K562 (cell line): Measurements from ENCODE around the gene LY6G6D. TPM values are rescaled to one million over a fixed set of nuclear protein-coding genes. Genes with fewer than 3 reads are reported as not detected.

Experiments used
- CXXC5 ChIP-seq: fragments of 250-450 bp; sonication (Bioruptor Pico); IDR thresholded peaks from 2 replicates; pipeline ENCODE4 v1.8.0; 2022; ENCODE audit warnings: inconsistent platforms, mild to moderate bottlenecking, moderate library complexity
- ETV6 ChIP-seq, 3 experiments: fragments of 150-350 bp in 1 of 3; sonication (generic) in 1 of 3; formaldehyde crosslinking in 1 of 3; IDR thresholded peaks; 2 replicates each; pipeline versions ENCODE4 v1.6.1 to v1.8.0; 2014 to 2022; ENCODE audit warnings: borderline replicate concordance in 2 of 3, low read depth in 2 of 3, antibody characterized with exemption in 1 of 3, low read length in 1 of 3, mild to moderate bottlenecking in 1 of 3, missing genetic modification reagents in 1 of 3
- MCM3 ChIP-seq: fragments of 450-650 bp; IDR thresholded peaks from 2 replicates; pipeline ENCODE4 v1.6.1; 2016
- NR4A1 ChIP-seq, 2 experiments: fragments of 250-450 bp in 1 of 2; fragments of 450-650 bp in 1 of 2; sonication (Bioruptor Pico) in 1 of 2; IDR thresholded peaks; 2 replicates each; pipeline versions ENCODE4 v1.4.0 to v1.6.1; 2016 to 2020; ENCODE audit warnings: mild to moderate bottlenecking in 2 of 2, missing compliant biosample characterization in 1 of 2, missing genetic modification characterization in 1 of 2, moderate library complexity in 1 of 2
- ZBTB33 ChIP-seq: sonication (generic); formaldehyde crosslinking; IDR thresholded peaks from 2 replicates; pipeline ENCODE4 v1.8.1; 2023; ENCODE audit warnings: mild to moderate bottlenecking, missing genetic modification reagents
- ZNF75A ChIP-seq: fragments of 450-650 bp; formaldehyde crosslinking; IDR thresholded peaks from 2 replicates; pipeline ENCODE4 v1.4.0; 2020; ENCODE audit warnings: mild to moderate bottlenecking
- polyA plus RNA-seq, 8 experiments: library from polyadenylated mRNA; depleted of rRNA in 4 of 8; stranded (reverse) in 5 of 8; unstranded in 3 of 8; fragments of >200 nt; fragmentation: Nextera tagmentation in 2 of 8; fragmentation: Illumina TruSeq in 1 of 8; extraction: Ambion mirVana in 2 of 8; extraction: Trizol in 1 of 8; gene quantifications; 2 replicates each; pipeline versions ENCODE4 v1.2.1 to v1.2.3, GENCODE V29; 2011 to 2014; ENCODE audit warnings: inconsistent platforms in 1 of 8, missing spikeins in 1 of 8
- total RNA-seq, 7 experiments: library from RNA; depleted of rRNA in 6 of 7; stranded (reverse); fragments of >200 nt in 6 of 7; fragmentation: Illumina TruSeq in 2 of 7; extraction: Trizol in 2 of 7; gene quantifications; 2 replicates each; pipeline versions ENCODE4 v1.2.1 to v1.2.3, GENCODE V29; 2011 to 2021; ENCODE audit warnings: low replicate concordance in 1 of 7
- TF ChIP-seq, protein P1 (sequence below): fragments of 200-400 bp; formaldehyde crosslinking; IDR thresholded peaks from 2 replicates; pipeline ENCODE4 v1.6.1; 2017; ENCODE audit warnings: mild to moderate bottlenecking, low read depth, low read length, moderate library complexity
- TF ChIP-seq, protein P2 (sequence below): fragments of 250-450 bp; sonication (Bioruptor Pico); IDR thresholded peaks from 2 replicates; pipeline ENCODE4 v1.5.0; 2021

Gene LY6G6D
- total and polyA plus RNA-seq, 9 of the 15 experiments (the other 6 are each of a cell fraction or from before 2014, with no cell fraction given) = 0.30 to 0.38 TPM; not detected in 7

GRCh38 chr6:31723980-31724691 lies 9.0 kb downstream of the LY6G6D start (continued):
- TF ChIP-seq ZBTB33 (CRISPR knock-in tag) (peak; percentile 8; the same call in 1 of the 2 replicates), NR4A1 (CRISPR knock-in tag; IDR thresholded peaks at IDR 0.05) (0 out of 2 replicates have a peak, but pooled peaks have one; percentile 5), NR4A1 (tag; IDR thresholded peaks at IDR 0.05) (no peak), CXXC5 (CRISPR knock-in tag) (no peak), ETV6 (IDR thresholded peaks at IDR 0.05; ENCODE audit: borderline replicate concordance in 1 of 2, low read depth in 2 of 2, low read length in 1 of 2) (no peak), ETV6 (CRISPR knock-in tag; IDR thresholded peaks at IDR 0.05; ENCODE audit: borderline replicate concordance) (no peak), ZNF75A (CRISPR knock-in tag) (no peak), MCM3 (no peak)
- TF ChIP-seq, protein P1, sequence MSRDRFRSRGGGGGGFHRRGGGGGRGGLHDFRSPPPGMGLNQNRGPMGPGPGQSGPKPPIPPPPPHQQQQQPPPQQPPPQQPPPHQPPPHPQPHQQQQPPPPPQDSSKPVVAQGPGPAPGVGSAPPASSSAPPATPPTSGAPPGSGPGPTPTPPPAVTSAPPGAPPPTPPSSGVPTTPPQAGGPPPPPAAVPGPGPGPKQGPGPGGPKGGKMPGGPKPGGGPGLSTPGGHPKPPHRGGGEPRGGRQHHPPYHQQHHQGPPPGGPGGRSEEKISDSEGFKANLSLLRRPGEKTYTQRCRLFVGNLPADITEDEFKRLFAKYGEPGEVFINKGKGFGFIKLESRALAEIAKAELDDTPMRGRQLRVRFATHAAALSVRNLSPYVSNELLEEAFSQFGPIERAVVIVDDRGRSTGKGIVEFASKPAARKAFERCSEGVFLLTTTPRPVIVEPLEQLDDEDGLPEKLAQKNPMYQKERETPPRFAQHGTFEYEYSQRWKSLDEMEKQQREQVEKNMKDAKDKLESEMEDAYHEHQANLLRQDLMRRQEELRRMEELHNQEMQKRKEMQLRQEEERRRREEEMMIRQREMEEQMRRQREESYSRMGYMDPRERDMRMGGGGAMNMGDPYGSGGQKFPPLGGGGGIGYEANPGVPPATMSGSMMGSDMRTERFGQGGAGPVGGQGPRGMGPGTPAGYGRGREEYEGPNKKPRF = no peak
- TF ChIP-seq, protein P2, sequence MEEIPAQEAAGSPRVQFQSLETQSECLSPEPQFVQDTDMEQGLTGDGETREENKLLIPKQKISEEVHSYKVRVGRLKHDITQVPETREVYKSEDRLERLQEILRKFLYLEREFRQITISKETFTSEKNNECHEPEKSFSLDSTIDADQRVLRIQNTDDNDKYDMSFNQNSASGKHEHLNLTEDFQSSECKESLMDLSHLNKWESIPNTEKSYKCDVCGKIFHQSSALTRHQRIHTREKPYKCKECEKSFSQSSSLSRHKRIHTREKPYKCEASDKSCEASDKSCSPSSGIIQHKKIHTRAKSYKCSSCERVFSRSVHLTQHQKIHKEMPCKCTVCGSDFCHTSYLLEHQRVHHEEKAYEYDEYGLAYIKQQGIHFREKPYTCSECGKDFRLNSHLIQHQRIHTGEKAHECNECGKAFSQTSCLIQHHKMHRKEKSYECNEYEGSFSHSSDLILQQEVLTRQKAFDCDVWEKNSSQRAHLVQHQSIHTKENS (CRISPR knock-in tag) = no peak
